Activated naive CD4-positive, alpha-beta T cell (primary cell): ENCODE measurements around the gene RHBDL1.
A peak's percentile ranks its signal among the peaks of the same experiment; 100 is the strongest.
"Not testable (repeated sequence)": the region's sequence is repeated elsewhere in the genome, so short reads cannot be mapped to it uniquely, and the experiment has no call there.

Source experiments
- DNase-seq, 4 experiments: peaks; one replicate each; lab custom pipeline; 2025; lab: John Stamatoyannopoulos, UW

RHBDL1 gene

GRCh38 chr16:686459-687260, 11.2 kb downstream of the RHBDL1 start:
- DNase-seq = no peak

- no peak for DNase-seq
These were observed 12.0 kb downstream of the RHBDL1 start for GRCh38 chr16:687499-687898.

GRCh38 chr16:689175-689897, 13.9 kb downstream of the RHBDL1 start:
- DNase-seq = no peak

- not testable (repeated sequence) for DNase-seq
These were observed 15.8 kb downstream of the RHBDL1 start for GRCh38 chr16:691242-691641.

GRCh38 chr16:692356-693108, 17.1 kb downstream of the RHBDL1 start:
- no peak for DNase-seq

GRCh38 chr16:693364-693763, 17.9 kb downstream of the RHBDL1 start:
- DNase-seq = no peak

- DNase-seq = peak in 1 of 4 experiments; percentile 28
These were observed 18.3 kb downstream of the RHBDL1 start for GRCh38 chr16:693766-694165.

GRCh38 chr16:694187-694862, 18.9 kb downstream of the RHBDL1 start:
- DNase-seq = no peak

- peak in 1 of 4 experiments; percentile 31 for DNase-seq
These were observed 19.4 kb downstream of the RHBDL1 start for GRCh38 chr16:694863-695354.

- DNase-seq = peak in 3 of 4 experiments; percentile 40 to 81 (median 62)
These were observed 20.1 kb downstream of the RHBDL1 start for GRCh38 chr16:695355-696089.

GRCh38 chr16:698911-699671, 23.6 kb downstream of the RHBDL1 start:
- DNase-seq = no peak

- DNase-seq = peak in 2 of 4 experiments; percentile 24 to 45
These were observed 25.5 kb downstream of the RHBDL1 start for GRCh38 chr16:700684-701584.

GRCh38 chr16:702341-702740, 26.9 kb downstream of the RHBDL1 start:
- DNase-seq = no peak

GRCh38 chr16:703406-703805, 27.9 kb downstream of the RHBDL1 start:
- no peak for DNase-seq

- no peak for DNase-seq
These were observed 28.6 kb downstream of the RHBDL1 start for GRCh38 chr16:704047-704446.

GRCh38 chr16:704552-705380, 29.3 kb downstream of the RHBDL1 start:
- no peak for DNase-seq

- DNase-seq = no peak
These were observed 30.1 kb downstream of the RHBDL1 start, which contains the start of gene FBXL16 for GRCh38 chr16:705431-706188. TSS of gene FBXL16 (minus strand) at chr16:705801. CDS start at chr16:697405, 8,396 bp downstream.
